ENCODE measurements around the gene AAMDC.
A peak's percentile ranks its signal among the peaks of the same experiment; 100 is the strongest.

AAMDC gene

DNA sequence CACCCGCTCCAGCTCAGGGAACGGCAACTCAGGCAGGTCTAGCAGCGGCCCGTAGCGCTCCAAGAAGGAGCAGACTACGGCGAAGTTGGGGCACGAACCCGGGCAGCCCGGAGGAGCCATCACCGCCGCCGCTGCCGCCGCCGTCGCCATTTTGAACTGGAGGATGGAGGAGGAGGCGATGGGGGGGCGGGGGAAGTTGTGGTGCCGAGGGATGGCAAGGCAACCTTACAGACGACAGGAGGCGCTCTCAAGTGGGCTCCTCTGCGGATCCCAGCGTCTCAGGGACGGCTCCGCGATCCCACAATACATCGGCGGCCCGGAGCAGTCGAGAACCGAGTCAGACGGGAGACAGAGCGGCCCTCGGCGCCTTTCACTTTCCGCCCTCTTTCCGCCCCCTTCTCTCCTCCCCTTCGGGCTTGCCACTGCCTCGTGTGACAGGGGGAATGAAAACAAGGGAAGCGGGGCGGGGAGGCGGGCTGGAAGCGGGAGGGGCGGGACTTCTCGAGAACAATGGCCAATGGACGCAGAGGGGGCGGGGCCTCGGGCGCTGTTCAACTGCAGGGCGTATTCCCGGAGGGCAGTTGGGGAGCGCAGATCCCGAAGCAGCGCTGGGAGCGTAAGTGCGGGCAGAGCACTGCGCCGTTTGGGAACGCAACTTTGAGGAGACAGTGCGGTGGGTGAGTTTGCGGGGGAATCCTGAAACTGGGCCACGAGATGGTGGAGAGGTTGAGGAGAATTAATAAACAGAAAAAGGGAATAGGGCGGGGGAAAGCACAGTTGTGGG is at the start of gene AAMDC, which contains the start of gene RSF1:
Gene AAMDC, plus strand, starts transcription at position 580 of the 784 bp plus-strand sequence. CDS start 21,353 bp downstream, outside the sequence.
Gene RSF1, minus strand, starts transcription at position 158 of the 784 bp plus-strand sequence. Its CDS starts 8 bp downstream, at position 150.
- Histone ChIP-seq H3K36me3 (ENCODE audit: insufficient read depth, low read length) (peaks cover 12% of the 10 kb centered on the region), H3K4me3 (peak within 1 kb of the TSS; percentile 93), H3K9ac (ENCODE audit: insufficient read length) (peak within 1 kb of the TSS; percentile 85), H3K27ac (peak within 1 kb of the TSS; percentile 82), H3K9me3 (ENCODE audit: low read depth, low read length) (no peaks in the 10 kb centered on the region; the same call in 1 of the 2 replicates)
- TF ChIP-seq FOXP2 (optimal IDR thresholded peaks at IDR 0.05; ENCODE audit: control extremely low read depth, extremely low read length, insufficient read depth) (peak; percentile 80), EZH2 (IDR thresholded peaks at IDR 0.05) (no peak), POLR2AphosphoS5 (IDR thresholded peaks at IDR 0.05; ENCODE audit: borderline replicate concordance, low read depth, low read length) (peak; percentile 77)
- DNase-seq (ENCODE audit: low read depth, low spot score): peak; percentile 90

DNA sequence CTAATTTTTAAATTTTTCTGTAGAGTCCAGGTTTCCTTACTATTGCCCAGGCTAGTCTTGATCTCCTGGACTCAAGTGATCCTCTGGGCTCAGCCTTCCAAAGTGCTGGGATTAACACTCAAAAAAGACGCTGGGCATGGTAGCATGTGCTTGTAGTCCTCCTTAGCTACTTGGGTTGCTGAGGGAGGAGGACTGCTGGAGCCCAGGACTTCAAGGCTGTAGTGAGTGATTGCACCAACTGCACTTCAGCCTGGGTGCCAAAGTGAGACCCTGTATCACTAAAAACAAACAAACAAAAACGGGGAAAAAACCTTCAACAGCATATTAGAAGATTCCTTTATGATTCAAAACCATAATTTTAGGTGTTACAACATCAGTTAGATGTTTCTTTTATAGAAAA is 45.0 kb upstream of the AAMDC start:
- TF ChIP-seq EZH2 (IDR thresholded peaks at IDR 0.05): no peak
- no peaks in the 10 kb centered on the region for H3K9me3 ChIP-seq (ENCODE audit: low read depth, low read length)
- no peak for DNase-seq (ENCODE audit: low read depth, low spot score)
- H3K9ac ChIP-seq (ENCODE audit: insufficient read length): no peak overlapping the region
- H3K36me3 ChIP-seq (ENCODE audit: insufficient read depth, low read length): no peaks in the 10 kb centered on the region
- no peak overlapping the region for H3K27ac ChIP-seq
- no peak overlapping the region for H3K4me3 ChIP-seq

DNA sequence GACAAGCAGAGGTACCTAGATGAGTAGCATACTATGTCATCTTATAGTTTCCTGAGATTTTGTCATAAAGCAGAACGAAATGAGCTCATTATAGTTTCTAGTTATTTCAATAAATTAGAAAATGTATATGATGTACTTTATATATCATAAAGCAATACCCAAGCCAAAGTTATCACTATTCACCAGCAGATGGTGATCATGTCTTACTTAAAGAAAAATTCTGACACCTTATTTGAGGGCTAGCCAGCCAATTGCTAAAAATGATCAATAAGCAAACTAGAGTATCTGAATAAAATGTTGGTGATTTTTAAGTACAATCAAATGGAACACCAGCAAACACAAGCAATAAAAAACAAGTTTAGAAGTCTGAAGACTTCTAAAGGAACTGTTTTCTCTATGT is 44.5 kb upstream of the AAMDC start:
- no peak overlapping the region for H3K9ac ChIP-seq (ENCODE audit: insufficient read length)
- no peak for DNase-seq (ENCODE audit: low read depth, low spot score)
- no peak overlapping the region for H3K4me3 ChIP-seq
- no peaks in the 10 kb centered on the region for H3K9me3 ChIP-seq (ENCODE audit: low read depth, low read length)
- no peaks in the 10 kb centered on the region for H3K36me3 ChIP-seq (ENCODE audit: insufficient read depth, low read length)
- TF ChIP-seq POLR2AphosphoS5 (IDR thresholded peaks at IDR 0.05; ENCODE audit: borderline replicate concordance, low read depth, low read length): no peak
- TF ChIP-seq FOXP2 (optimal IDR thresholded peaks at IDR 0.05; ENCODE audit: control extremely low read depth, extremely low read length, insufficient read depth): no peak
- TF ChIP-seq EZH2 (IDR thresholded peaks at IDR 0.05): no peak
- no peak overlapping the region for H3K27ac ChIP-seq

DNA sequence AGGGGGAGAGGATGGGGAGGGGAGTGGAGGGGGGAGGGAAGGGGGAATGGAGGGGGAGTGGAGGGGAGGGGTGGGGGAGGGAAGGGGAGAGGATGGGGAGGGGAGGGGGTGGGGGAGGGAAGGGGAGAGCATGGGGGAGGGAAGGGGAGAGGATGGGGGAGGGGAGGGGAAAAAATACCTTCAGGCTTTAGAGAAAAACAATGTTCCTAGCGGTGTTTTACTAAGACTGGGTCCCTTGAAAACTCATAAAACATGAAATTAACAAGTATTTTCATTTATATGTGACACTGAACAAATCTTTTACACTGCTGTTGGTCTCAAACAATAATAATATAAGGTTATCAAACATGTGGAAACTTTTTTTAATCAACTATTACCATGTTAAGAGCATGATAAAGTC is 42.8 kb upstream of the AAMDC start:
- no peak for TF ChIP-seq POLR2AphosphoS5 (IDR thresholded peaks at IDR 0.05; ENCODE audit: borderline replicate concordance, low read depth, low read length)
- no peak for TF ChIP-seq EZH2 (IDR thresholded peaks at IDR 0.05)
- H3K4me3 ChIP-seq: no peak overlapping the region
- H3K9me3 ChIP-seq (ENCODE audit: low read depth, low read length): no peaks in the 10 kb centered on the region
- no peak overlapping the region for H3K9ac ChIP-seq (ENCODE audit: insufficient read length)
- DNase-seq (ENCODE audit: low read depth, low spot score): no peak
- no peak overlapping the region for H3K27ac ChIP-seq
- H3K36me3 ChIP-seq (ENCODE audit: insufficient read depth, low read length): no peaks in the 10 kb centered on the region

DNA sequence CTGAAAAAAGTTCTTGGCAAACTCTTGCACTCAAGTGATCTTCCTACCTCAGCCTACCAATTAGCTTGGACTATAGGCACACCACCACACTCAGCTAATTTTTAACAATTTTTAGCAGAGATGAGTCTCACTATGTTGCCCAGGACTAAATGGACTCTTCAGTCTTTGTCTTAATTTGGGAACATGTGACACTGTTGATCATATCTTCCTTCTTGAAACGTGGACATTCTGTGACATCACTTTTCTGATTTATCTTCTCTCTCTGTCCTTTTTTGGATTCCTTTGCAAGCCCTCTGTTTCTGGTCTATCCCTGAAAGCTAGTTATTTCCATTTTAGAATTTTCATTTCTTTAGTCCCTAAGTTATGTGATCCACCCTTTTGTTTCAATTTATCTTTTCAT is 42.4 kb upstream of the AAMDC start:
- Histone ChIP-seq H3K27ac (no peak overlapping the region), H3K9ac (ENCODE audit: insufficient read length) (no peak overlapping the region), H3K9me3 (ENCODE audit: low read depth, low read length) (no peaks in the 10 kb centered on the region), H3K36me3 (ENCODE audit: insufficient read depth, low read length) (no peaks in the 10 kb centered on the region), H3K4me3 (no peak overlapping the region)
- no peak for TF ChIP-seq EZH2 (IDR thresholded peaks at IDR 0.05)
- no peak for TF ChIP-seq FOXP2 (optimal IDR thresholded peaks at IDR 0.05; ENCODE audit: control extremely low read depth, extremely low read length, insufficient read depth)
- TF ChIP-seq POLR2AphosphoS5 (IDR thresholded peaks at IDR 0.05; ENCODE audit: borderline replicate concordance, low read depth, low read length): no peak
- no peak for DNase-seq (ENCODE audit: low read depth, low spot score)

DNA sequence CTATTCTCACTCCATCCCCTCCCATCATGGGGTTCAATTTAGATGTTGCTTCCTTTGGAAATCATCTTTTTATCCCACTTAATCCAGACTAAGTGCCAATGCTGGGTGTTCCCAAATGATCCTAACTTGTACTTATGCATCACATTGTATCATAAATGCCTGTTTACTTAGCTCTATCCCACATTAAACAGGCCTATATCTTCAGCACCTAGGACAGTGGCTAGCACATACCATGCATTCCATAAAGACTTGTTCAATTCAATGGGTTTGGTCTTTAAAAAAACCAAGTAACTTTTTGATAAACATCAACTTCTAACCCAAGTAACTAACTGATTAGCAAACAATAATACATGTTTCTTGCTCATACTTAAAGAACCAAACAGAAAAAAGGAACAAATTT is 41.0 kb upstream of the AAMDC start:
- H3K9me3 ChIP-seq (ENCODE audit: low read depth, low read length): no peaks in the 10 kb centered on the region
- H3K4me3 ChIP-seq: no peak overlapping the region
- H3K9ac ChIP-seq (ENCODE audit: insufficient read length): no peak overlapping the region
- no peak overlapping the region for H3K27ac ChIP-seq
- TF ChIP-seq POLR2AphosphoS5 (IDR thresholded peaks at IDR 0.05; ENCODE audit: borderline replicate concordance, low read depth, low read length): no peak
- no peak for TF ChIP-seq EZH2 (IDR thresholded peaks at IDR 0.05)
- no peak for TF ChIP-seq FOXP2 (optimal IDR thresholded peaks at IDR 0.05; ENCODE audit: control extremely low read depth, extremely low read length, insufficient read depth)
- H3K36me3 ChIP-seq (ENCODE audit: insufficient read depth, low read length): no peaks in the 10 kb centered on the region
- DNase-seq (ENCODE audit: low read depth, low spot score): no peak

DNA sequence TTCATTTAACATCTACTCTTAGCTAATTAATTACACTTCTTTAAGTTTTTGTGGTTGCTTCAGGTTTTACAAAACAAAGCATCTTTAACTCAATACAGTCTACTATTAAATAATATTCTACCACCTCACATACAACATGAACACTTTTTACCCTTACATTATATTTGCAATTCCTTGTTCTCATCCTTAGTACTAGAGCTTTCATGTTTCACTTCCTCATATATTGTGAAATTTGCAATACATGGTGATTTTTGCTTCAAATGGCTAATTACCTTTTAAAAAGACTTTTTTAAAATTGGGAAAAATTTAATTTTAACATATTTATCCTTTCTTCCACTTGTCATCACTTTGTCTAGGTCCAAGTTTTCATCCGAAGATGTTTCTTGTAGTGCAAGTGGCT is 37.9 kb upstream of the AAMDC start:
- H3K9ac ChIP-seq (ENCODE audit: insufficient read length): no peak overlapping the region
- no peak overlapping the region for H3K4me3 ChIP-seq
- DNase-seq (ENCODE audit: low read depth, low spot score): no peak
- H3K36me3 ChIP-seq (ENCODE audit: insufficient read depth, low read length): no peaks in the 10 kb centered on the region
- no peaks in the 10 kb centered on the region for H3K9me3 ChIP-seq (ENCODE audit: low read depth, low read length)
- TF ChIP-seq FOXP2 (optimal IDR thresholded peaks at IDR 0.05; ENCODE audit: control extremely low read depth, extremely low read length, insufficient read depth) (no peak), EZH2 (IDR thresholded peaks at IDR 0.05) (no peak), POLR2AphosphoS5 (IDR thresholded peaks at IDR 0.05; ENCODE audit: borderline replicate concordance, low read depth, low read length) (no peak)
- H3K27ac ChIP-seq: no peak overlapping the region

DNA sequence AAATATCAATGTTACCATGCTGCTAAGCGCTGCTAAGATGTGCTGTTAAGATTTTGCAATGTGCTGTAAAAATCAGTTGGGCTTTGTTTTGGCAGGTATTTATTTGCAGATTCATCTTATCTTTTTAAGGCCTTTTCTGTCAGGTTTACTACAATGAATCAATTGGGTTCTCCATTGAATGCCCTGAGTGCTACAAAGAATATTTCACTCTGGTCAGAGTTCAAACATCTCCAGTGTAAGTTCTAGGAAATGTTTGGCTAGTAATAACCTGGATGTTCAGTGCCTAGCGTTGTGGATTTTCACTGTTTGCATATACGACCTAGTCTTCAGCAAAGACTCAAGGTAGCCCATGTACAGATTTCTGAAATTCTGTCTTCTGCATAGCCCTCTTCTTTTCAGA is 36.4 kb upstream of the AAMDC start:
- H3K27ac ChIP-seq: no peak overlapping the region

More for the DNA sequence above, 36.4 kb upstream of the AAMDC start:
- Histone ChIP-seq H3K9ac (ENCODE audit: insufficient read length) (no peak overlapping the region), H3K9me3 (ENCODE audit: low read depth, low read length) (no peaks in the 10 kb centered on the region), H3K36me3 (ENCODE audit: insufficient read depth, low read length) (no peaks in the 10 kb centered on the region), H3K4me3 (no peak overlapping the region)
- no peak for TF ChIP-seq POLR2AphosphoS5 (IDR thresholded peaks at IDR 0.05; ENCODE audit: borderline replicate concordance, low read depth, low read length)
- no peak for TF ChIP-seq EZH2 (IDR thresholded peaks at IDR 0.05)
- no peak for TF ChIP-seq FOXP2 (optimal IDR thresholded peaks at IDR 0.05; ENCODE audit: control extremely low read depth, extremely low read length, insufficient read depth)
- no peak for DNase-seq (ENCODE audit: low read depth, low spot score)
